Measurements from ENCODE around the gene GKN2.

GKN2 gene, protein sequence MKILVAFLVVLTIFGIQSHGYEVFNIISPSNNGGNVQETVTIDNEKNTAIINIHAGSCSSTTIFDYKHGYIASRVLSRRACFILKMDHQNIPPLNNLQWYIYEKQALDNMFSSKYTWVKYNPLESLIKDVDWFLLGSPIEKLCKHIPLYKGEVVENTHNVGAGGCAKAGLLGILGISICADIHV

DNA sequence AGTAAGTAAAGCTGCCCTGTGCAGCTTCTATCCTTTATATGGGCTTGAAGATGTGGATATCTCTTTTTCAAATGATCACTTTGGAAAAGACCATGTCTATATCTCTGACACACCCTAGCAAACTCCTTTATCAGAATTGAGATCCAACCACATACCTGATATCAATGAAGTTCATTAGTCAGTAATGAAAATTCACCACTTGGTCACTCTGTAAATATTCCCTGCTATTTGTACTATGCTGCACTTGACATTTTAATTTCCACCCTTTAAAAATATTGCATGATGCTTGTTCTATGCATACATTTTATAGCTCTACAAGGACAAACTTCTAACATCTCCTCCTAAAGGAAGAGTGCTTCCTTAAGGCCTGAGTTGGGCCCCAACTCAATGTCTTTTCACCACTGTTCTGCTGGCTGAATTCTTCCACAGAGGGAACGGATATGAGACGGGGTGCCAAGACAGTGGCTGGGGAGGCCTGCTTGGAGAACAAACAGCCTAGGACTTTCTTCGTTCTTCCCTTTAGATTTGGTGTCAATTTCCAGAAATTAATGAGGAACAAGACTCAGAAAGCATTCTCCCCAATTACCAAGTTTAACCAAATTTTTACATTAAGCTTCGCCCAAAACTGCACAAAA lies at the start of gene GKN2:
Gene GKN2 (minus strand): TSS at position 7 of the 635 bp plus-strand sequence. CDS start 32 bp downstream, outside the sequence.
- no peak within 1 kb of the TSS for H3K4me3 ChIP-seq (ENCODE audit: low read depth, low read length)

DNA sequence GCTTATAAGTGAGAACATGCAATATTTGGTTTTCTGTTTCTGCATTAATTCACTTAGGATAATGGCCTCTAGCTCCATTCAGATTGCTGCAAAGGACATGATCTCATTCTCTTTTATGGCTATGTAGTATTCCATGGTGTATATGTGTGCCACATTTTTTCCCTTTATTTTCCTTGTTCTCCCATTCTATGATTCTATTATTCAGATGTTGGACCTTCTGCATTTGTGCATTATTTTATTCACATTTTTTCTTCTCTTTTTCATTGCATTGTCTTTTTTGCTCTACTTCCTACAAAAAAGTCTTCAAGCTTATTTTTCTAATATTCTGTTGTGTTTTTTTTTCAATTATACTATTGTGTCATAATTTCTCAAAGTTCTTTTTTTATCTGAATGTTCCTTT lies 49.2 kb upstream of the GKN2 start:
- DNase-seq (ENCODE audit: low read depth), result no peak
- TF ChIP-seq, protein P1, sequence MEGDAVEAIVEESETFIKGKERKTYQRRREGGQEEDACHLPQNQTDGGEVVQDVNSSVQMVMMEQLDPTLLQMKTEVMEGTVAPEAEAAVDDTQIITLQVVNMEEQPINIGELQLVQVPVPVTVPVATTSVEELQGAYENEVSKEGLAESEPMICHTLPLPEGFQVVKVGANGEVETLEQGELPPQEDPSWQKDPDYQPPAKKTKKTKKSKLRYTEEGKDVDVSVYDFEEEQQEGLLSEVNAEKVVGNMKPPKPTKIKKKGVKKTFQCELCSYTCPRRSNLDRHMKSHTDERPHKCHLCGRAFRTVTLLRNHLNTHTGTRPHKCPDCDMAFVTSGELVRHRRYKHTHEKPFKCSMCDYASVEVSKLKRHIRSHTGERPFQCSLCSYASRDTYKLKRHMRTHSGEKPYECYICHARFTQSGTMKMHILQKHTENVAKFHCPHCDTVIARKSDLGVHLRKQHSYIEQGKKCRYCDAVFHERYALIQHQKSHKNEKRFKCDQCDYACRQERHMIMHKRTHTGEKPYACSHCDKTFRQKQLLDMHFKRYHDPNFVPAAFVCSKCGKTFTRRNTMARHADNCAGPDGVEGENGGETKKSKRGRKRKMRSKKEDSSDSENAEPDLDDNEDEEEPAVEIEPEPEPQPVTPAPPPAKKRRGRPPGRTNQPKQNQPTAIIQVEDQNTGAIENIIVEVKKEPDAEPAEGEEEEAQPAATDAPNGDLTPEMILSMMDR (IDR thresholded peaks at IDR 0.05; ENCODE audit: control insufficient read depth, extremely low read depth, insufficient read depth), result no peak
- no peak overlapping the region for H3K4me3 ChIP-seq (ENCODE audit: low read depth, low read length)

More for the DNA sequence above, at the start of gene GKN2:
- no peak for DNase-seq (ENCODE audit: low read depth)
- TF ChIP-seq, protein P1 (IDR thresholded peaks at IDR 0.05; ENCODE audit: control insufficient read depth, extremely low read depth, insufficient read depth), result no peak

DNA sequence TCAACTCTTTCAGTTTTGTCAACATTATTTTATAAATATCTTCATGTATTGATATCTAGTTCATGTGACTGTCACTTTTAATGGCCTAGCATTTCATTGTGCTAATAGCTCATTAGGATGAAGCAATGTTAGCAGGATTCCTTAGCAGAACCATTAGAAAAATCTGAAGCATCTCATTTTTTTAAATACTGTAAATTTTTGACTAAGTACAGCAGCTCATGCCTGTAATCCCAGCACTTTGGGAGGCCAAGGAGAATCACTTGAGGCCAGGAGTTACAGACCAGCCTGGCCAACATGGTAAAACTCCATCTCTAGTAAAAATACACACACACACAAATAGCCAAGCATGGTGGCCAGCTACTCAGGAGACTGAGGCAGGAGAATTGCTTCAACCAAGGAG lies 44.7 kb upstream of the GKN2 start:
- DNase-seq (ENCODE audit: low read depth), result no peak
- no peak overlapping the region for H3K4me3 ChIP-seq (ENCODE audit: low read depth, low read length)
- TF ChIP-seq, protein P1 (IDR thresholded peaks at IDR 0.05; ENCODE audit: control insufficient read depth, extremely low read depth, insufficient read depth), result no peak

DNA sequence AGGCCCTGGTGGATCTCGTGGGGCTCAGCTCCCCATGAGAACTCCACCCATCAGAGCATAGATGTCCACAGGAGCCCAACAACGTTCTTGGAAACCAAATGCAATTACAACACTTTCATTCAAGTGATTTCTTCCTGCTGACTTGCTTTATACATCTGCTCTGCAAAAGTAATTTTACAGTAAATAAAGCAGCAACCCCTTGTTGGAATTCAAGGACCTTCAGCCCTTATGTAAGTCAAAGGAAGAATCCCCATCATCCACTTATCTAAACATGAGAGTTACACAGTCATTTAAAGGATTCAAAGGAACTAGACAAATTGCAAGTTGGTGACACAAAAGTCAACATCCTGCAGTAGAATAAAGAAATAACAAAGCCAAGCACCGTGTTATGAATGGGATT lies 43.2 kb upstream of the GKN2 start:
- TF ChIP-seq, protein P1 (IDR thresholded peaks at IDR 0.05; ENCODE audit: control insufficient read depth, extremely low read depth, insufficient read depth), result no peak
- DNase-seq (ENCODE audit: low read depth), result no peak
- no peak overlapping the region for H3K4me3 ChIP-seq (ENCODE audit: low read depth, low read length)

DNA sequence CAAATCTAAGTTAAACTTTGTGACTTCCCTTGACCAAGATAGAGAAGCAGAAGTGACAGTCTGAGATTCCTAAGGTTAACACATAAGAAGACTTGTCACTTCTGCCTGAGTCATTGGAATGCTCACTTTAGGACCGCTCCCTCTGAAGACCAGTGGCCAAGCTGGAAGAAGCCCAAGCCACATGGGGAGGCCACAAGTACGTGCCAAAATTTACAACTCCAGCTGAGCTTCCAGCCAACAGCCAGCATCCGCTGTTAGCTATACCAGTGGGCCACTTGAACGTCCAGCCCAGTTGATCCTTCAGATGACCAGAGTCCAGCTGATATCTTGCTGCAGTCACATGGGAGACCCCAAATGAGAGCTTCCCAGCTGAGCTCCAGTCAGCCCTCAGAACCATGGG lies 42.2 kb upstream of the GKN2 start:
- no peak for DNase-seq (ENCODE audit: low read depth)
- TF ChIP-seq, protein P1 (IDR thresholded peaks at IDR 0.05; ENCODE audit: control insufficient read depth, extremely low read depth, insufficient read depth), result no peak
- H3K4me3 ChIP-seq (ENCODE audit: low read depth, low read length), result no peak overlapping the region

DNA sequence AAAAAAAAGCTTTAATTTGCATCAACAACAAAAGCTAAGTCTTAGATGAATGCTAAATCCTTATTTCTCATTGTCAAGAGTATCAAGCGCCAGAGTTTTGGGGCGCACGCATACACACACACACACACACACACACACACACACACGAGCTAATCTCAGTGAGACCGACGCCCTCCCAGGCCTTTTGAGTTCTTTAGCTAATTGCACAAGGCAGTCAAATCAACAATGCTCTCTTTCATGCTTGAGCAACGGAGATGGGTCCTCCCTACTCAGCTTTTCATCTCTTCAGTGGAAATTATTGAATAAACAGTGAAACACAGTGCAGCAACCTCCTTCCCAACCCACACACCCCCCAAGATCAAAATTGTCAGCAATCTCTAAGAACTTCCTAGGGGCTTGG lies 41.0 kb upstream of the GKN2 start:
- TF ChIP-seq, protein P1 (IDR thresholded peaks at IDR 0.05; ENCODE audit: control insufficient read depth, extremely low read depth, insufficient read depth), result no peak
- no peak for DNase-seq (ENCODE audit: low read depth)
- no peak overlapping the region for H3K4me3 ChIP-seq (ENCODE audit: low read depth, low read length)

DNA sequence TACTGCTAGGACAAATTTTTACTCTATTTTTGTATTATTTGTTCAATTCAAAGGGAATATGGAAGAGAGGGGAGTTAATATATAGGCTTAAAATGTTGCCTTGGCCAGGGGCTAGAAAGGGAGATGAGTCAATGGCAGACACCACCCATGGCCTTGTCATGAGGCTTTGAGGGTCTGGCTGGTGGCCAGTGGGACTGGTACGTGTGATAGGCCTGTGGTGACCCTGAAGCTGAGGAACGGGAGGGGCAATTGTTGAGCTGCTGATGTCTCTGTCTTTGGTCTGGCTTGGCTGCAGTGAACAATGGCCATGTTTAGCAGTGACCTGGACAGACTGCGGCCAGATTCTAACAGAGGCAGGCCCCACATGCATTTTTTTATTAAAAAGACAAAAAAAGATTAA lies 40.2 kb upstream of the GKN2 start:
- DNase-seq (ENCODE audit: low read depth), result no peak
- H3K4me3 ChIP-seq (ENCODE audit: low read depth, low read length), result no peak overlapping the region
- TF ChIP-seq, protein P1 (IDR thresholded peaks at IDR 0.05; ENCODE audit: control insufficient read depth, extremely low read depth, insufficient read depth), result no peak
